Forelimb muscle (tissue), 1 donor: ENCODE results near the gene OSBPL3. TPM values are rescaled to one million over a fixed set of nuclear protein-coding genes. Genes with fewer than 3 reads are reported as not detected.

Experiments
- DNase-seq: peaks from one replicate; pipeline ENCODE4 v3.0.0-alpha.2; 2013; ENCODE audit warnings: low read depth
- polyA plus RNA-seq: library from polyadenylated mRNA; unstranded; fragments of 120-200 nt; gene quantifications from one replicate; pipeline ENCODE4 v1.2.1, GENCODE V29; 2013; ENCODE audit not compliant: insufficient read length

Gene OSBPL3
- polyA plus RNA-seq, 1 donor, result 3.5 TPM

DNA sequence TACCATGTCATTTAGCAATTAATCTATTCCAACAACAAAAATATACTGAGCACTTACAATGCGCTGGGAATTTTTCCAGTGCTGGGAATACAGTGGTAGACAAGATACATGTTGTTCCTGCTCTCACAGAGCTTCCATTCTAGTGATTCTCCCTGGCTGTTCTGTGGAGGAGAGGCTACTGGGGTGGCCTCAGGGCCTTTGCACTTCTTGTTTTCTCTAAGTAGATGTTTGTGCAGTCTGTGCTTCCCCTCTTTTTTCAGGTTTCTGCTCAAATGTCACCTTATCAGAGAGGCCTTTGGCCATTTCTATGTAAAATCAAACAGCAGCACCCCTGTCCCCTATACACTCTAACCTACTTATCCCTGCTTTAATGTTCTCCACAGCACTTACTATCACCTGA lies 24.7 kb downstream of the OSBPL3 start:
- DNase-seq, result no peak

DNA sequence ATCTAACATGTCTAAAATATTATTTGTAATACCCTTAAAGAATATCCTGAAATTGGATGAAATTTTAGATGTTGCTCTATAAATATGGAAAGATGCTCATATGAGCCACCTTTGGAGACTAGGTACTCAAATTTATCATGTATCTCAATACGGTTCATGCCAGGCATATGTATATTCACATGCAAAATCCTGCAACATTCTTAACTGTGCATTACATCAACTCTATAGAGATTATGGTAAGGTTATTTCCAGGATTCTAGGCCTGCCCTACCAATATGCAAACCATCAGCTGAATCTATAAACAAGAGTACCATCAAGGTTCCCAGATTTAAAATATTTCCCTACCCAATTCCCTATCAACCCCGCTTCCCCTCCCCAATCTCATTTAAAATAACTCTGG lies 27.5 kb downstream of the OSBPL3 start:
- no peak for DNase-seq

DNA sequence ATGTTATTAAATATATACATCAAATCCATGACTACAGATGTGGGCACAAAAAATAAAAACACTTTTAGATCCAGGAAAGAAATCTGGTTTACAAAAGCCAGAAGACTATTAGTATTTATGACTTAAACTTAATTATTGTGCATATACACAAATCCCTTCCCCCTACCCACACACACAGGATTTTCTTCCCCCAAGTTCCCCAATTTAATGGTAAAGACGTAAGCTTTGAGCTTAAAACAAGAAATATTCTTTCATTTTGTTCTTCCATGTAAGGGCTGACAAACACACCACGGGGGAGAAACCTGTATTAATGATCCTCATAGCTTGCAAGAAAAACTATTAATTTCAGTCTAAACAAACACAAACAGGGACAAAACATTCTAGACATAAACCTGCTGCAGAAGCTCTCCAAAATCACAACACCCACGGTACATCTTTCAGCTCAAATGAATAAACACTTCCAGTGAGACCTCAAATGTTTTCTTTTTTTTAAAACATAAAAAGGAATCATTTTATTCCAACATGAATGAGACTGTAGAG lies 28.5 kb downstream of the OSBPL3 start:
- DNase-seq, result no peak

DNA sequence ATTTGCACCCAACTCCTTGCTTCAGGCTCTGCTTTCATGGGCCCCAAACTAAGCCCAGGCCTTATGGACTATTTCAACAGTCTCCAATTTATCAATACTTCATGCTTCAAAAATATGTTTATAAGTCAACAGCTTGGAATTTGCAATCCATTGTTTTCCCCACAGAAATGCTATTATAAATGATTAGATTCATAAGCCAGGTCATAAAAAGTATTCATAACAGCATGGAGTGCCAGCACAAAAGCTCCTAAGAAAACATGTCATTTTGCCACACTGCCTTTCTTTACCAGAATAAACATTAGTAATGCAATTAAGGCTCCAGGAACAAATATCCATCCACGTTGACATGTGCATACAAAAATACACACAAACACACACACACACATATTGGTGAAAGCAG lies 30.1 kb downstream of the OSBPL3 start:
- no peak for DNase-seq

DNA sequence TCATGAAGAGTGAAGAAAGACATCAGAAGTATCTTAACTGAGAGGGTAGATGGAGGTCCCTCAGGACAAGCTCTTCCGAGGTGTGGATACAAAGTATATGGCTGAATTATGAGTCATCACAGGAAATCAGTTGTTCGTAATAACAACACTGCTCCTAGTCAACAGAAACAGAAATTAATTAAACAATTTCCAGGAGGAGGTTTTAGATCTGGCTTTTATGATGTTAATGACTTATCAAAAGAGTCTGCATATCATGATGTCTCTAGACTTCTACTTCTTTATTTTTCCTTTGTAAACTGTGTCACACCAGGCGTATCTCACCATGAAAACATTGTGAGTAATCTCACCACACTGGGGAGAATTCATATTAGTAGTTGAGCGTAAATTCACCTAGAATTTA lies 31.2 kb downstream of the OSBPL3 start:
- no peak for DNase-seq

DNA sequence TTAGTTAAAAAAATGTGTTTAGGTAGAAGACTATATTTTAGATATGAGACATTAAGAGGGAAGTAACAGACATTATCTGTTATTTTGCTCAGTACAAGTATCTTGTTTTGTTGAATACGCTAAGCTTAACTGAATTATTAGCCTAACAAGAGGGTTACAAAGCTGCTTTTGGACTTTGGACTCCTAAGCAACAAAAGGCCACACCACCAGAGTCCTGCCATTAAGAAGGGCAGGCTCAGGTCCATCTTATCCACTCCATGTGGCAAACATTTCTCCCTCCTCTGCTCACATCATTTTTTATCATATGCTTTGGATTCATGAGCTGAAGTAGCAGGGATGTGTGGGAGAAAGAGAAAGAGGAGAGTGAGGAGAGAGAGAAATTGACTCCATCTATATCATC lies 33.5 kb downstream of the OSBPL3 start:
- no peak for DNase-seq

DNA sequence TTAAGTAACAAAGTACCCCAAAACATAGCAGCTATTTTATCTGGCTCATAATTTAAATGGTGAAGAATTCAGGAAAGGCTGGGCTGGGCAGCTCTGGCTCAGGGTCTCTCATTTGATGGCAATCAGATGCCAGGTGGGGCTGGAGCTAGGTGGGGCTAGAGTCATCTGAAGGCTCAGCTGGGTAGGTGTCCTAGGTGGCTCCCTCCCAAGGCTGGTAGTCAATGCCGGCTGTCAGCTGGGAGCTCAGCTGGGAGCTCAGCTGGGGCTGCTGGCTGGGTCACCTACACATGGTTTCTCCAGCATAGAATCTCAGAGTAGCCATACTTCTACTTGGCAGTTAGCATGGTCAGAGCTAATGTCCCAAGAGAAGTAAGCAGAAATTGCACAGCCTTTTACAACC lies 34.1 kb downstream of the OSBPL3 start:
- DNase-seq, result no peak

DNA sequence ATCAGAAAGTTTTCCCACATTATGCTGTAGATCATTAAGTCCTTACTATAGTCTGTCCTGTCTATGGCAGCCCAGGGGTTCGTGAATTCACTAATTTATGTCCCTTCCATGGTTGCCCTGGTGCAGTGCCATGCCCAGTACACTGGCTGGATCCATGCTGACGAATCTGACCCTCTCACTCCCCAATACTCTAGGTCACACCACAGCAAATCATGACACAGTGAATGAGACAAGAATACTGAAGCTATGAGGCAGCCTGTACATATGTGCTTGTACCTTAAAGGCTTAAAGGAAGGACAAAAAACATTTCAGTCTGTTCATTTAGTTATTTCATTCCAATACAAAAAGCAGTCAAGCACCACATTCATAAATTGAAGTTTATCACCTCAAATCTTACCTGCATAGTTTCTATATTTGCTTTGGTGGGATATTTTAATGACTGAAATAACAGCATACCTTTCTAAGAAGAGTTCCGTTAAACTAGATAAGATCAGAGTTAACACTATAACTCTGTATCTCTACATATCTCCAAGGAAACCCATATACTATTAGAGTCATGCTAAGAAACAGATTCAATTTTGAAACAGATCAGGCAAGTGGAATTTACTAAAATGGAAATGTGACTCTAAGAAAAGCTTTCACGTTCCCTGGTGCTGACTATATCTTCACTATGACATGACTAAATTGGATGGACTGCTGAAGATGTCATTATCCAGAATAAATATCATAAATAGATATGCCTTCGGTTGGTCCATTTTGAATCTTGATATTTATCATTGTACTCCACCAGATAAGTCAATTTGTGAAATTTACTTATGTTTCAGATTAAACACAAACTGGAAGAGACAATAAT lies 36.7 kb downstream of the OSBPL3 start:
- DNase-seq, result no peak

DNA sequence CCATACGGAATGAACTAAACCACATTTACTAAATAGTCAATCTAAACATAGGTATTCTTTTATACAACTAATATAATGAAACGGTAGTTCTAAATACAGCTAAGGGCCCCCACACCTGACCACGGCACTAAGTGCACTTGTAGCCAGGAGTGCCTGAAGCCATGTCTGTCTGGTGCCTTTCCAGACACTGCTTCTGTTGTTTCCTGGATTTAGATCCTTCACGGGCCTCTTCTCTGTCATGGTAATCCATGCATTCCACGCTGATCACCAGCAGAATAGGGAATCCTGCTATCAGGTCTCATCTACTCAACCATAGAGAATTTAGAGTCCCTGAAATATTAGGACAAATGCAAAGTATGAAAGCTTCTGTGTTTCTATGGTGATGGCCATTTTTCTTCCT lies 37.8 kb downstream of the OSBPL3 start:
- no peak for DNase-seq

DNA sequence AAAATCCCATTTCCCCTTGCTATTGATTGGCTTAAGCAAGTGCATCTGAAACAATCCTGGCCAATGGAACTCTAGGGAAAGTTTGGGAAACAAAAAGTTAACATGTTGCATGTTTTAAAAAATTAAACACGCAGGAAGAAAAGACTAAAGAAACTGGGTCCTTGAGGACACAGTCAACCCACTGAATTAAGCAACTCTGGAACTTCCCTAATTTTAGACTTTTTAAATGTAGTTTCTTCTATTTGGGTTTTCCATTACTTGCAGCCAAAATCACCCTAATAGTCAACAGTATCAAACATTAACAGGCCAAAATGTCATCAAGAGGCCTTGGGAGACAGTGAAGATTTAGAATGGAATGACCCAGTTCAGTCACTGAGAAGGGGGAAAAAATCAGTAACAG lies 40.6 kb downstream of the OSBPL3 start:
- DNase-seq, result no peak

DNA sequence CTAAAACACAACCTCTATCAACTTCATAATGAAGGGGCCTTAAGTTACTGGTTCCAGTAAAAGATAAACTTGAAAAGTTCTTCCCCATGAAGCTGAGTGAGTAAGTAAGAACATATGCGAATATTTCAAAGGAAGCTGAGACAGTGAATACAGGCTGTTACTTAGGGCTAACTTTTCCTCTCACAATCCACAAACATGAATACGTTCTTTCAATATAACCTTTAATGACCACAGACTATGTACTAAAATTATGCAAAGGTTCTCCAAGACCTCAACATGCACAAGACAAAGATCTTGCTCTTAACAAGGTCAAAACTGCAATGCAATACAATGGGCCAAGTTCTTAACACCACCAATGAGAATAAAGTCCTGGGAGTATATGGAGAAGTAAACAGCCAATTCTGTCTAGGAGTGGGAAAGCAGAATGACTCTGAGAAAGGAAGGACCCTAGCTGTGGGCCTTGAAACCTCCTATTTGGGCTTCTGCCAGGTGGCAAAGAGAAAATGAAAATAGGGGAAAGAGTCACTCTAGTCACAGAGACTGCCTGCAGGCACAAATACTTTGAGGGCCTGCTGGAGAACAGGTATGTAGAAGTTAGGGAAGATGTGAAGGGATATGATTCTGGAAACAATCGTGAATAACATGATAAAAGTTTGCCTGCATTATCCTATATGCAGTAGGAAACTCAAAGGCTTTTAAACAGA lies 43.7 kb downstream of the OSBPL3 start:
- no peak for DNase-seq

DNA sequence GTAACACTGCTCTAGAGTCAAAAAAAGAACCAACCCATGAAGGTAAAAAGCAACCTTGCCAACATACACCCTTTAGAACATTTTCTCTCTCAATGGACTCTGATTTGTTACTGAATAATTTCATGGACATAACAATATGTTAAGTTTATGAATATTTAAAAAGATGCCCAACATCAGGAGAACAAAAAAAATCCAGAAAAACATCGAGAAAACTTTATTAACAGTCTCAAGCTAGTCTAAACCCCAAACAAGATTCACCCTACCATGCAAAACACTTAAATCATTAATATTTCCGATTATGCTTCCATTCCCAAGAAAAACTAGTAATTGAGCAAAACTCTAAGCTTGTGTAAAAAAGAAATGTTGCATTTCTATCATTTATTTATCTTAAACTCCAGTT lies 46.7 kb downstream of the OSBPL3 start:
- DNase-seq, result no peak

DNA sequence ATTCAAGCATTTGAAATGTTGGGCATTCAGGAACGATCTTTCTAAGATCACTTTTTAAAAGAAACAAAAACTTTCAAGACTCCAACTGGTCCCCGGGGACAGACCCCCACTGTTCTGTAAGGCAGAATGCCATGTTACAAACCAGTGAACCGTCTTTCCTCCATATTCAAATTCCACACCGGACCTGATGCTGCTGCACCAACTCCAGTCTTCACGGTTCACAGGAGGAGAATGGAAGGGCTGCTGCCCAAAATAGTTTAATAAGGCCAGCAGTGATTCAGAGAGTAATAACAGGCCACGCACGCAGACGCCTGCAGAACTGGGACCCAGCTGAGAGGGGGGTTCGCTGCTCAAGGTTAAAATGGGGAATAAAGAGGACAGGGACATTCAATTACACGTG lies 47.2 kb downstream of the OSBPL3 start:
- no peak for DNase-seq

DNA sequence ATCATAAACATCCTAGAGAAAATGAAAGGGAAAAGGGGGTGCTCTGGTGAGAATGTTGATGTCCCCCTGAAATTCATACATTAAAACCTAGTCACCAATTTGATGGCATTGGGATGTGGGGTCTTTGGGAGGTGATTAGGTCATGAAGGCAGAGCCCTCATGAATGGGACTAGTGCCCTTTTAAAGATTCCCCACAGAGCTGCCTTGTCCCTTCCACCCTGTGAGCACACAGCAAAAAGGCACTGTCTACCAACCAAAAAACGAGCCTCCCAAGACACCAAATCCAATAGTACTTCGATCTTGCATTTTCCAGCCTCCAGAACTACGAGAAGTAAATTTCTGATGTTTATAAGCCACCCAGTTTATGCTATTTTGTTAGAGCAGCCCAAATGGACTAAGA lies 47.6 kb downstream of the OSBPL3 start:
- DNase-seq, result no peak

DNA sequence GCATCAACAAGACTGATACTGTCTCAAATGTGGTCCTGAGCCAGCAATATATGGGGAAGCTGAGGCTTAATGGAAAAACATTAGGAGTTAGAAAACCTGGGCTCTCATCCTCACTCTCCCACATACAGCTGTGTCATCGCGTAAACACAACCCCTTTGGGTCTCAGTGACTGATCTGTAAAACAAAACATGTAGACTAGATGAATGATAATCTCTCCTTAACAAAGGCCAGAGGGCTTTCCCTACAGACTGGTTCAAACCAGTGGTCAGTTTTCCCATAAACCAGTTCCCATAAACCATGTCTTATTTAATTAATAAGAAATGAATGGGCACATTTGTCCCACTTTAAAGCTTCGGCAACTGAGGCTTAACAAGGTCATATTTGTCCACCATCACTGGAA lies 48.1 kb downstream of the OSBPL3 start:
- DNase-seq, result no peak

DNA sequence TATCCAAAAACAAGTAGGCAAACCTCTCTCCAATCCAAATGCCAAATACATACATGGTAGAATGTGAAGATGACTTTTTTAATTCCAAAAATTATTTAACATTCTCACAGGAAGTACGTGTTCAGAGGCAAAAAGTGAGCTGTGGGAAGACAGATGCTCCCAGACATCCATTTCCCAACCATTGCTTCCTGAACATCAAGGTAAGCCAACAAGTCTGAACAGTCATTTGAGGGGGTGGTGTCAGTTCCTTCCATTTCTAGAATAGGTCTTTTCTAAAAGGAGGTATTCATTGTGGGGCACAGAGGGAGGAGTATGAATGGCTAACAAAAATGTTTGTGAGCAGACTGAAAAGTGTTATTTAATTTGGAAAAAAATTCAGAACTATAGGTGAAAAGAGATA lies 49.1 kb downstream of the OSBPL3 start:
- no peak for DNase-seq

DNA sequence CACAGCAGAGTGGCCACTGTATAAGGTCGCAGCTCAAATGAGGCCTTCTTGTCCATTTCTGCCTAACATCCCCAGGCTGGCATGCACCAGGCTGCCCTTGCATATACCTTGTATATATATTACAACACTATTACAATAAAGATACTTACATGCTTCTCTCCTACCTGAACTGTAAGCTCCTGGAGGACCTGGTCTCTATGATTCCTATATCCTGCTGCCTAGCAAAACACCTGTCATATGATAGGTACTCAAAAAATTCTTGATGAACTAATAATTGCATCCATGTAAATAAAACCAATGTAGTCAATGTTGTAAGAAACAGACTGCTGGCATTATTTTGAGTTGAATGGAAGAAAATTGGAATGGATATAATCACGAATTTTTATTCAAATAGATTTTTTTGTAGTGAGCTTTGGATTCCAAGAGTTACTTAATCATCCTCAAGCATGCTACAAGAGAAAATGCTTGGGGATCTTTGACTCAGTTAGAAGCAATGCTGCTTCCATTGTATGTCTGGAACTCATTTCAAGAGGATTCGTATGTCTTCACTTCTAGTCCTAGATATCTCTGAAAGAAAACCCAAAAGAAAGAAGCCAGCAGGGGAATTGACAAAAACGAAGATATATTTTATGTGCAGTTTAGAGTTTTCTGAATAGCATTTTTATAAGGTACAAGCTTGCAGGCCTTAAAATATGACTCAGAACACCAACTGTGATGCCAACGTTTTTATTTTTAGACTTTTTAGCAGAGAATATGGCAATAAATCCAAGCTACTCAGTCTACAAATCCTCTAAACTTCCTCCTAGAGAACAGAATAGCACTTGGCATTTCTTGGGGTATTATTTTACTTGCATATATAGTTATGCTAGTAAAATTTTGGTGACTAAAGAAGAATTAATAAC lies 53.1 kb downstream of the OSBPL3 start:
- DNase-seq, result no peak

DNA sequence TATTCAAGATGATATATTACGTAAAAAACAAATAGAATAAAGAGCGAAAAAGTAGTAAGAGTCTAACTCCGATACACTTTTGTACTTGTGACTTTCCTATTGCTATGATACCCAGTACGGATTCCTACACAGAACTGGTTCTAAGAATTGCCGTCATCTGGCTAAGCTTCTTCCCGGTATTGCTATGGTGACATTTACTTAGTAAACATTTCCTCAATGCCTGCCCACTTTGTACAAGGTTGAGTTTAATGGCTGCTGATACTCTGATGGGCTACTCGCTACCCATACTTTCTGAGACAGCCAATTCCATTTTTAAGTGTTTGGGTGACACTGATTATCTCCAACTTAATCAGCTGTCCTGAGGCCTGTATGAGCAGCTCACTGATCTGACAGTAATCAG lies 55.6 kb downstream of the OSBPL3 start:
- DNase-seq, result no peak

DNA sequence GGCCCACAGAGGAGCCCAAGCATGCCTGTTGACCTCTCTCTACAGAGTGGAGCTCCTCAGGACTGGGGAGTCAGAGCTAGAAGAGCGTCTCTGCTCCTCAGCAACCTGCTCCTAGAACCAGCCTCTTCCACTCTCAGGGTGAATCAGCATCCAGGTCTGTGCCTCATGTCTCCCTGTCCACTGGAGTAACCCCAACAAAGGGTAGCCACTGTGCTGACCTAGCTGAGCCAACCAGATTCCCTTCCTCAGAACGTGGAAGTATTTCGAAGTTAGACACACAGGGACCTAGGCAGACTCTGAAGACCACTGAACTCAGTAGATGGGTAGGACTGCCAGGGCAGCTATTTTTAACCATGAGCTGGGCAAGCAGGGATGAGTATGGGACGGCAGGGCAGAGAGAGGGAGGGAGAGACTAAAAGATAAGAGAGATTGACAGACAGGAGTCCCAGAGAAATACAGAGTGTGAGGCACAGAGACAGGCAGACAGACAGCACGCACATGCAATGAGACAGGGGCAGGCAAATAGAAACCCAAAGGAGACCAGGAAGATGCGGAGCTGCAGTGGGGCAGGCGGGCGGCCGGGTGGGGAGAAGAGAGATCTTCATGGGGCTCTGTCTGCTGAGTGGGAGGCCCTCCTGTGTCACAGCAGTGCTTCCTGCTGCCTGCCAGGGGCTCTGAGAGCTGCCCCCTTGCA lies 56.7 kb downstream of the OSBPL3 start:
- DNase-seq, result no peak

DNA sequence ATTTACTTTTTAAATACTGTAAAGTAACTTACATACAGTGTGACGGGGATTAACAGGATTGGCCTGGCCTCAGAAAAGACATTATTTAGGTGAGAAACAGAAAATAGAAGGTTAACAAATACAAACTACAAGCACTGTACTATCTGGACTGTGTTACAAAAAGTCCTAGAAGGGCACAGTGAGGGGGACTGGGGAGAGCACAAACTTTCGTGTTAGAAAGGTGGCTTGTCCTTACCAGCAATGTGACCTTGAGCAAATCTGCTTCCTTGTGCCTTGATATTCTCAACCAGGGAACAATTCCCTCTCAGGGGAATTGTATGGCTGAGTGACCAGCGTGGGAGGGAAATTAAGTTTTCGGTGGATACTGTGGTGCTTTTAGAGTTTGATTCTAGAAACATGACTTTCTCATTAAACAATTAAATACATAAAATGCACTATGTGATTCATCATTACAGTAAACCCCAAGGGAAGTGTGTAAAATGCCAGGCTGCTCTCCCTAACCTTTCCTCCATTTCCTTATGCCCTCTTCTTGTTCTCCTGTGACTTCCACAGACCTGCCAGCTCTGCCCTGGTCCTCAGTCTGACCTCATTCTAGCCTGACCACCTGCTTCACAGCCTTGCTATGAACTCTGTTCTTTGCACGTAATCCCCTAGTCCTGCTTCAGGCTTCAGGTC lies 57.7 kb downstream of the OSBPL3 start:
- no peak for DNase-seq

DNA sequence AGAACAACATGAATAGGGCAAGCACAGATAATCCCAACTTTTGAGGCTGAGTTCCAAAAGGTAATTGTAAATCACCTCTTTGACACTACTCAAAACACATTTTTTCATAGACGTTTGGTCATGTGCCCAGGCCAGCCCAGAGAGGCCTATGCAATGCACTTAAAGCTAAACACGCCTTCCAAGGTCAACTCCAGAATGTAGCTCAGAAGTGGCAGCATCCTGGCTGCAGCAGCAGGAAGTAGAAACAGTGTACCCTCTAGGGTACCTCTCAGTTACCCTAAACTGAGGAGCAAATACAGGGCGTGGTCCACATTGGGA lies 58.7 kb downstream of the OSBPL3 start:
- DNase-seq, result no peak
